GM19099 (cell line): Measurements from ENCODE around the gene METRN.

Experiments used
- POLR2A ChIP-seq: IDR thresholded peaks from 3 replicates; pipeline ENCODE4 v1.6.1; 2011; ENCODE audit warnings: low read depth; ENCODE audit not compliant: insufficient read length; ENCODE audit errors: extremely low read depth

The METRN gene

GRCh38 chr16:698911-699671, 15.8 kb upstream of the METRN start:
- TF ChIP-seq POLR2A = no peak

- TF ChIP-seq POLR2A = no peak
Measured at GRCh38 chr16:700684-701584, 14.0 kb upstream of the METRN start.

- TF ChIP-seq POLR2A = no peak
Measured at GRCh38 chr16:702341-702740, 12.6 kb upstream of the METRN start.

GRCh38 chr16:703406-703805, 11.5 kb upstream of the METRN start:
- no peak for TF ChIP-seq POLR2A

GRCh38 chr16:704047-704446, 10.9 kb upstream of the METRN start:
- no peak for TF ChIP-seq POLR2A

- no peak for TF ChIP-seq POLR2A
Measured at GRCh38 chr16:704552-705380, 10.2 kb upstream of the METRN start.

- no peak for TF ChIP-seq POLR2A
Measured at GRCh38 chr16:705431-706188, 9.3 kb upstream of the METRN start, which contains the start of gene FBXL16. TSS of gene FBXL16 (minus strand) at chr16:705801. CDS start at chr16:697405, 8,396 bp downstream.

GRCh38 chr16:706189-707061, 8.5 kb upstream of the METRN start:
- no peak for TF ChIP-seq POLR2A

- TF ChIP-seq POLR2A = no peak
Measured at GRCh38 chr16:707062-707538, 7.8 kb upstream of the METRN start.

- no peak for TF ChIP-seq POLR2A
Measured at GRCh38 chr16:708019-708418, 6.9 kb upstream of the METRN start.

- TF ChIP-seq POLR2A = no peak
Measured at GRCh38 chr16:708959-709358, 6.0 kb upstream of the METRN start.

- no peak for TF ChIP-seq POLR2A
Measured at GRCh38 chr16:709566-710499, 5.1 kb upstream of the METRN start.
